CD4-positive, alpha-beta memory T cell (primary cell): ENCODE data around the gene C1QTNF5. TPM values are rescaled to one million over a fixed set of nuclear protein-coding genes. Genes with fewer than 3 reads are reported as not detected.
A peak's percentile ranks its signal among the peaks of the same experiment; 100 is the strongest.

Source experiments
- CTCF ChIA-PET: fragments of 350-600 bp; sonication (Branson Sonifier 250); formaldehyde crosslinking; loops from one replicate; lab custom pipeline; 2021; ENCODE audit warnings: inconsistent platforms; ENCODE audit not compliant: partially characterized antibody; lab: Charles Lee
- POLR2A ChIA-PET: fragments of 350-600 bp; sonication (Branson Sonifier 250); formaldehyde crosslinking; loops from one replicate; lab custom pipeline; 2021; ENCODE audit not compliant: partially characterized antibody; lab: Charles Lee
- DNase-seq, 5 donors: peaks; one replicate each; pipeline versions ENCODE4 v3.0.0 to v3.0.0-alpha.2; 2020 to 2022; ENCODE audit warnings: mixed read lengths in 1 of 5
- H3K27ac ChIP-seq: one replicate; pipeline ENCODE4 v1.7.0; 2013; ENCODE audit warnings: low read depth, low read length
- H3K27me3 ChIP-seq: 2 replicates; pipeline ENCODE4 v1.7.0; 2013; ENCODE audit warnings: mild to moderate bottlenecking, low read length, moderate library complexity; ENCODE audit not compliant: insufficient read depth
- H3K36me3 ChIP-seq: 2 replicates; pipeline ENCODE4 v1.7.0; 2013; ENCODE audit warnings: mild to moderate bottlenecking, low read length, moderate library complexity; ENCODE audit not compliant: insufficient read depth
- H3K4me1 ChIP-seq: 2 replicates; pipeline ENCODE4 v1.7.0; 2013; ENCODE audit warnings: mild to moderate bottlenecking, low read length, moderate library complexity; ENCODE audit not compliant: insufficient read depth
- H3K4me3 ChIP-seq, 2 donors: one replicate each; pipeline ENCODE4 v1.7.0; 2013; ENCODE audit warnings: low read length in 2 of 2, mild to moderate bottlenecking in 1 of 2
- H3K9me3 ChIP-seq, 2 donors: one replicate each; pipeline ENCODE4 v1.7.0; 2013; ENCODE audit warnings: low read length in 2 of 2, control low read depth in 1 of 2; ENCODE audit not compliant: control insufficient read depth in 1 of 2
- H3K27ac Mint-ChIP-seq, 7 donors: one replicate each; pipeline ENCODE4 v1.8.0; 2020 to 2021; ENCODE audit warnings: mixed read lengths in 7 of 7, mild to moderate bottlenecking in 6 of 7, inconsistent platforms in 3 of 7, moderate library complexity in 3 of 7
- H3K27me3 Mint-ChIP-seq, 2 donors: one replicate each; pipeline ENCODE4 v1.8.0; 2020 to 2021; ENCODE audit warnings: mixed read lengths in 2 of 2
- H3K36me3 Mint-ChIP-seq, 2 donors: one replicate each; pipeline ENCODE4 v1.8.0; 2020 to 2021; ENCODE audit warnings: mixed read lengths in 2 of 2, inconsistent platforms in 1 of 2, mild to moderate bottlenecking in 1 of 2
- H3K4me1 Mint-ChIP-seq, 4 donors: one replicate each; pipeline ENCODE4 v1.8.0; 2020 to 2021; ENCODE audit warnings: mixed read lengths in 4 of 4, mild to moderate bottlenecking in 1 of 4
- H3K4me3 Mint-ChIP-seq, 8 donors: one replicate each; pipeline ENCODE4 v1.8.0; 2020 to 2021; ENCODE audit warnings: mixed read lengths in 8 of 8, mild to moderate bottlenecking in 7 of 8, moderate library complexity in 6 of 8, inconsistent platforms in 3 of 8
- H3K9me3 Mint-ChIP-seq, 8 donors: one replicate each; pipeline ENCODE4 v1.8.0; 2020 to 2021; ENCODE audit warnings: mixed read lengths in 8 of 8, mild to moderate bottlenecking in 5 of 8, inconsistent platforms in 3 of 8, moderate library complexity in 1 of 8
- intact Hi-C: fragments of 100-400 bp; cut with micrococcal nuclease; formaldehyde crosslinking; loops from one replicate; pipeline ENCODE4 v1.15.1; 2023
- polyA plus RNA-seq, 2 donors: library from polyadenylated mRNA; unstranded; fragments of 300-500 nt; fragmentation: Illumina TruSeq; gene quantifications; one replicate each; pipeline ENCODE4 v1.2.3, GENCODE V29; 2021
- total RNA-seq, 2 experiments: library from RNA; stranded (reverse); gene quantifications; one replicate each; pipeline ENCODE4 v1.2.3, GENCODE V29; 2021

Gene C1QTNF5
- total and polyA plus RNA-seq, 4 experiments from 2014 or later: not detected

- peaks cover 19 to 23% of the 10 kb centered on the region in 2 donors for H3K27me3 Mint-ChIP-seq
- H3K9me3 Mint-ChIP-seq: no peaks in the 10 kb centered on the region
- DNase-seq: no peak
- peak overlapping the region in 6 of 8 donors; percentile 47 to 97 (median 76) for H3K4me3 Mint-ChIP-seq
- H3K4me3 ChIP-seq: no peak overlapping the region
- intact Hi-C loops: no loop called here
- H3K4me1 ChIP-seq: peaks cover 32% of the 10 kb centered on the region
- ChIA-PET CTCF (interaction anchor here (0.6 to 9.8 kb wide), 12 partner anchors 11 to 269 kb away, joined by 3 to 146 read pairs (median 4); partner anchors contain the start of genes USP2 and VPS11), POLR2A (interaction anchor here (1.1 to 1.8 kb wide), 3 partner anchors 16 to 52 kb away, joined by 3 to 10 read pairs (median 4); no protein-coding TSS in a partner anchor)
- H3K4me1 Mint-ChIP-seq: peaks cover 15 to 65% (median 43%) of the 10 kb centered on the region in 4 donors
- H3K36me3 ChIP-seq: no peaks in the 10 kb centered on the region
- H3K27ac ChIP-seq: no peak overlapping the region
- peak overlapping the region in 6 of 7 donors; percentile 42 to 92 (median 46) for H3K27ac Mint-ChIP-seq
- no peaks in the 10 kb centered on the region for H3K9me3 ChIP-seq
- peaks cover 19% of the 10 kb centered on the region for H3K27me3 ChIP-seq
- peaks cover 7 to 8% of the 10 kb centered on the region in 2 donors for H3K36me3 Mint-ChIP-seq
These were observed 3.8 kb downstream of the C1QTNF5 start for GRCh38 chr11:119336744-119337469.

GRCh38 chr11:119335655-119336543 lies 4.8 kb downstream of the C1QTNF5 start:
- H3K4me3 ChIP-seq: no peak overlapping the region
- H3K36me3 Mint-ChIP-seq: peaks cover 7 to 8% of the 10 kb centered on the region in 2 donors
- H3K36me3 ChIP-seq: no peaks in the 10 kb centered on the region
- CTCF ChIA-PET: interaction anchor here (9.8 kb wide), 1 partner anchor 11 kb away, joined by 146 read pairs; no protein-coding TSS in a partner anchor
- H3K4me3 Mint-ChIP-seq: peak overlapping the region; percentile 69 to 99 (median 98)
- intact Hi-C loops: no loop called here
- peak overlapping the region; percentile 47 to 98 (median 92) for H3K27ac Mint-ChIP-seq
- DNase-seq: no peak
- H3K27me3 ChIP-seq: peaks cover 13% of the 10 kb centered on the region
- H3K4me1 ChIP-seq: peaks cover 32% of the 10 kb centered on the region
- H3K4me1 Mint-ChIP-seq: peaks cover 13 to 60% (median 40%) of the 10 kb centered on the region in 4 donors
- H3K27me3 Mint-ChIP-seq: peaks cover 12 to 14% of the 10 kb centered on the region in 2 donors
- POLR2A ChIA-PET: interaction anchor here (0.6 kb wide), 1 partner anchor 15 kb away, joined by 3 read pairs; no protein-coding TSS in a partner anchor
- no peaks in the 10 kb centered on the region for H3K9me3 ChIP-seq
- H3K9me3 Mint-ChIP-seq: no peaks in the 10 kb centered on the region
- H3K27ac ChIP-seq: no peak overlapping the region

DNA sequence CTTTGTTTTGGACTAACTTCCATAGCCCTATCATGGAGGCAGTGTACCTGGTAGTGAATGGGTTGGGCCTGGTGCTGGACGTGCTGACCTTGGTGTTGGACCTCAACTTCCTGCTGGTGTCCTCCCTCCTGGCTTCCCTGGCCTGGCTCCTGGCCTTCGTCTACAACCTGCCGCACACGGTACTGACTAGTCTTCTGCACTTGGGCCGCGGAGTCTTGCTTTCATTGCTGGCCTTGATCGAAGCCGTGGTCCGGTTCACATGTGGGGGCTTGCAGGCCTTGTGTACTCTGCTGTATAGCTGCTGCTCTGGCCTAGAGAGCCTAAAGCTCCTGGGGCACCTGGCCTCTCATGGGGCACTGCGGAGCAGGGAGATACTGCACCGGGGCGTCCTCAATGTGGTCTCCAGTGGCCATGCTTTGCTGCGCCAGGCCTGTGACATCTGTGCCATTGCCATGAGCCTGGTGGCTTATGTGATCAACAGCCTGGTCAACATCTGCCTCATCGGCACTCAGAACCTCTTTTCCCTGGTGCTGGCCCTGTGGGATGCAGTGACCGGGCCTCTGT lies 5.5 kb downstream of the C1QTNF5 start:
- Histone ChIP-seq H3K4me3 (peak overlapping the region; percentile 86 to 91), H3K4me1 (peaks cover 32% of the 10 kb centered on the region), H3K27ac (peak overlapping the region; percentile 70), H3K9me3 (no peaks in the 10 kb centered on the region), H3K27me3 (peaks cover 10% of the 10 kb centered on the region), H3K36me3 (no peaks in the 10 kb centered on the region)
- H3K36me3 Mint-ChIP-seq: peaks cover 7 to 8% of the 10 kb centered on the region in 2 donors
- peak overlapping the region; percentile 97 to 99 (median 98) for H3K4me3 Mint-ChIP-seq
- DNase-seq: no peak
- no peaks in the 10 kb centered on the region for H3K9me3 Mint-ChIP-seq
- peaks cover 10 to 12% of the 10 kb centered on the region in 2 donors for H3K27me3 Mint-ChIP-seq
- ChIA-PET POLR2A (interaction anchor here (1.6 to 1.7 kb wide), 2 partner anchors 233 to 240 kb away, joined by 6 to 7 read pairs; partner anchors contain the start of gene DPAGT1), CTCF (interaction anchor here (2.0 to 9.8 kb wide), 2 partner anchors 10 to 21 kb away, joined by 6 to 146 read pairs; no protein-coding TSS in a partner anchor)
- peaks cover 12 to 58% (median 38%) of the 10 kb centered on the region in 4 donors for H3K4me1 Mint-ChIP-seq
- H3K27ac Mint-ChIP-seq: peak overlapping the region; percentile 92 to 98 (median 98)
- intact Hi-C loops: no loop called here

DNA sequence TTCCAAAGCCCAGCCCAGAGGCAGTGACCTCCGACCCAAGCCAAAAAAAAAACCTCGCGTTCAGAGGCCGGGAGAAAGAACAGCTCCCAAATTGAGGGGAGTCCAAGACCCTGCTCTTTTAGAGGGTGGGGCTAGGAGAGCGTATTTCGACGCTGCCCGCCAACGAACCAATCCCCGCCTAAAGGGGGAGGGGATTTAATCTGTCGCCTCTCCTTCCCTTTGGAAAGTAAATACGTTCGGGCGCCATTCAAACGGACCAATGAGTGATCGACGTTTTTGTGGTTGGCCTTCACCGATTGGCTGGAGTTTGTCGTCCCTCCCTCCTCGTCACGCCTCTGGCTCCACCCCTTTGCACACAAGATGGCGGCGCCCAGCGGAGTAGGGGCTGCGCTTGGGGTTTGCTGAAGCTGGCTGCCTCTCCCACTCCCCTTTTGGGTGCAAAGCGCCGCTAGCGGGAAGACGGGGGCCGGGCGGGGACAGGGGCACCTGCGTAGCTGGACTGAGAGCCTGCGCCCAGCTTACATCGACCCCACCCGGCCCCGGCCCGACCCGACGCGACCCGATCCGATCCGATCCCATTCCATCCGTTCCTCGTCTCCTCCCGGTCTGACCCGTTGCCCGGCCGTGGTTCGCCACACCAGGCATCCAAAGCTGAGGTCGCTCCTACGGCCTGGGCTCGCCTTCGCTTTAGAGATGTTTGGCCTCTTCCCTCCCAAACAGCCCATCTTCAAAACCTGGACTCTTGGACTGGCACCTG lies 6.3 kb downstream of the C1QTNF5 start, which contains the start of gene RNF26:
TSS of gene RNF26 (plus strand) at position 354 of the 757 bp plus-strand sequence. CDS start 596 bp downstream, outside the sequence.
- DNase-seq: peak; percentile 93 to 96 (median 94)
- H3K27ac ChIP-seq: peak within 1 kb of the TSS; percentile 70
- H3K4me3 ChIP-seq: peak within 1 kb of the TSS; percentile 86 to 91
- peaks cover 27% of the 10 kb centered on the region for H3K4me1 ChIP-seq
- H3K36me3 ChIP-seq: no peaks in the 10 kb centered on the region
- H3K27me3 ChIP-seq: peaks cover 5% of the 10 kb centered on the region
- H3K4me3 Mint-ChIP-seq: peak within 1 kb of the TSS; percentile 97 to 99 (median 98)
- ChIA-PET CTCF (interaction anchor here (0.8 to 9.8 kb wide), 3 partner anchors 9 to 22 kb away, joined by 3 to 146 read pairs (median 6); no protein-coding TSS in a partner anchor), POLR2A (interaction anchor here (1.3 to 1.7 kb wide), 4 partner anchors 11 to 239 kb away, joined by 5 to 8 read pairs (median 6); partner anchors contain the start of gene DPAGT1)
- H3K9me3 Mint-ChIP-seq: no peaks in the 10 kb centered on the region
- H3K27me3 Mint-ChIP-seq: peaks cover 10% of the 10 kb centered on the region in 2 donors
- no peaks in the 10 kb centered on the region for H3K9me3 ChIP-seq
- intact Hi-C loops: loop anchor here (1.0 kb wide), 1 partner anchor 13 kb away; no protein-coding TSS in a partner anchor
- H3K36me3 Mint-ChIP-seq: peaks cover 7 to 8% of the 10 kb centered on the region in 2 donors
- peak within 1 kb of the TSS; percentile 92 to 98 (median 98) for H3K27ac Mint-ChIP-seq
- peaks cover 12 to 56% (median 36%) of the 10 kb centered on the region in 4 donors for H3K4me1 Mint-ChIP-seq

- Histone ChIP-seq H3K27me3 (no peaks in the 10 kb centered on the region), H3K9me3 (no peaks in the 10 kb centered on the region), H3K36me3 (no peaks in the 10 kb centered on the region), H3K27ac (no peak overlapping the region), H3K4me3 (no peak overlapping the region), H3K4me1 (peaks cover 18% of the 10 kb centered on the region)
- CTCF ChIA-PET: interaction anchor here (0.6 to 9.8 kb wide), 2 partner anchors 7 to 49 kb away, joined by 3 to 146 read pairs; no protein-coding TSS in a partner anchor
- POLR2A ChIA-PET: no interaction called here
- no peak for DNase-seq
- H3K9me3 Mint-ChIP-seq: no peaks in the 10 kb centered on the region
- H3K4me3 Mint-ChIP-seq: peak overlapping the region in 7 of 8 donors; percentile 3 to 99 (median 77)
- intact Hi-C loops: no loop called here
- peaks cover 12 to 40% (median 27%) of the 10 kb centered on the region in 4 donors for H3K4me1 Mint-ChIP-seq
- H3K36me3 Mint-ChIP-seq: peaks cover 6 to 7% of the 10 kb centered on the region in 2 donors
- H3K27me3 Mint-ChIP-seq: peaks cover 0 to 2% of the 10 kb centered on the region in 2 donors
- H3K27ac Mint-ChIP-seq: peak overlapping the region in 4 of 7 donors; percentile 1 to 92 (median 50)
These were observed 8.4 kb downstream of the C1QTNF5 start for GRCh38 chr11:119332111-119332765.
